Stomach (tissue), 4 donors: Measurements from ENCODE around the gene TBC1D14.

Experiments
- POLR2A ChIP-seq, 4 donors: fragments of 450-650 bp; IDR thresholded peaks; one replicate each; pipeline ENCODE4 v1.6.1; 2016; ENCODE audit warnings: antibody characterized with exemption in 4 of 4, control low read depth in 2 of 4, mild to moderate bottlenecking in 1 of 4, moderate library complexity in 1 of 4
- POLR2AphosphoS5 ChIP-seq, 3 donors: sonication (generic); formaldehyde crosslinking; IDR thresholded peaks; one replicate each; pipeline ENCODE4 v1.6.1; 2016; ENCODE audit warnings: antibody characterized with exemption in 3 of 3
- TF ChIP-seq, protein P1 (sequence below), 7 experiments: fragments of 450-650 bp in 4 of 7; fragments of 200-600 bp in 3 of 7; sonication (generic) in 3 of 7; IDR thresholded peaks; one replicate each; pipeline ENCODE4 v1.5.1; 2016 to 2019; ENCODE audit warnings: antibody characterized with exemption in 7 of 7, control low read depth in 2 of 7, mild to moderate bottlenecking in 1 of 7

DNA sequence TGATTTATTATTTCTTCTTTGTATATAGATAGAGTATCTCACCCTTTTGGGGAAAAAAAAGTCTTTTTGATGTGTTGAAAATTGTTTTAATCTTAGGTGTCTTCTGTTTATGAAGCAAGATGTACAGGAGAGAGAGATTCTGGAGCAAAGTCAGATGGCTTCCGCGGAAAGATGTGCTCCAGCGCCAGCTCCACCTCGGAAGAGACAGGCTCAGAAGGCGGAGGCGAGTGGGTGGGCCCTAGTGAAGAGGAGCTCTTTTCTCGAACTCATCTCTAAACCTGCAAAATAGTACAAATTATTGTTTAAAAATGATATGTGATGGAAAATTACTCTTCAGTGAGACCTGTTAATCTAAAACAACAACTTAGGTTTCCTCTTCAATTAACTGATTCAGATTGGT lies 28.9 kb upstream of the TBC1D14 start:
- TF ChIP-seq POLR2AphosphoS5 (IDR thresholded peaks at IDR 0.05) (no peak), POLR2A (IDR thresholded peaks at IDR 0.05) (no peak)
- TF ChIP-seq, protein P1, sequence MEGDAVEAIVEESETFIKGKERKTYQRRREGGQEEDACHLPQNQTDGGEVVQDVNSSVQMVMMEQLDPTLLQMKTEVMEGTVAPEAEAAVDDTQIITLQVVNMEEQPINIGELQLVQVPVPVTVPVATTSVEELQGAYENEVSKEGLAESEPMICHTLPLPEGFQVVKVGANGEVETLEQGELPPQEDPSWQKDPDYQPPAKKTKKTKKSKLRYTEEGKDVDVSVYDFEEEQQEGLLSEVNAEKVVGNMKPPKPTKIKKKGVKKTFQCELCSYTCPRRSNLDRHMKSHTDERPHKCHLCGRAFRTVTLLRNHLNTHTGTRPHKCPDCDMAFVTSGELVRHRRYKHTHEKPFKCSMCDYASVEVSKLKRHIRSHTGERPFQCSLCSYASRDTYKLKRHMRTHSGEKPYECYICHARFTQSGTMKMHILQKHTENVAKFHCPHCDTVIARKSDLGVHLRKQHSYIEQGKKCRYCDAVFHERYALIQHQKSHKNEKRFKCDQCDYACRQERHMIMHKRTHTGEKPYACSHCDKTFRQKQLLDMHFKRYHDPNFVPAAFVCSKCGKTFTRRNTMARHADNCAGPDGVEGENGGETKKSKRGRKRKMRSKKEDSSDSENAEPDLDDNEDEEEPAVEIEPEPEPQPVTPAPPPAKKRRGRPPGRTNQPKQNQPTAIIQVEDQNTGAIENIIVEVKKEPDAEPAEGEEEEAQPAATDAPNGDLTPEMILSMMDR (IDR thresholded peaks at IDR 0.05), result no peak
